ENCODE data around the gene SNCB.
A peak's percentile ranks its signal among the peaks of the same experiment; 100 is the strongest.
"Not testable (repeated sequence)": the region's sequence is repeated elsewhere in the genome, so short reads cannot be mapped to it uniquely, and the experiment has no call there.

SNCB gene

DNA sequence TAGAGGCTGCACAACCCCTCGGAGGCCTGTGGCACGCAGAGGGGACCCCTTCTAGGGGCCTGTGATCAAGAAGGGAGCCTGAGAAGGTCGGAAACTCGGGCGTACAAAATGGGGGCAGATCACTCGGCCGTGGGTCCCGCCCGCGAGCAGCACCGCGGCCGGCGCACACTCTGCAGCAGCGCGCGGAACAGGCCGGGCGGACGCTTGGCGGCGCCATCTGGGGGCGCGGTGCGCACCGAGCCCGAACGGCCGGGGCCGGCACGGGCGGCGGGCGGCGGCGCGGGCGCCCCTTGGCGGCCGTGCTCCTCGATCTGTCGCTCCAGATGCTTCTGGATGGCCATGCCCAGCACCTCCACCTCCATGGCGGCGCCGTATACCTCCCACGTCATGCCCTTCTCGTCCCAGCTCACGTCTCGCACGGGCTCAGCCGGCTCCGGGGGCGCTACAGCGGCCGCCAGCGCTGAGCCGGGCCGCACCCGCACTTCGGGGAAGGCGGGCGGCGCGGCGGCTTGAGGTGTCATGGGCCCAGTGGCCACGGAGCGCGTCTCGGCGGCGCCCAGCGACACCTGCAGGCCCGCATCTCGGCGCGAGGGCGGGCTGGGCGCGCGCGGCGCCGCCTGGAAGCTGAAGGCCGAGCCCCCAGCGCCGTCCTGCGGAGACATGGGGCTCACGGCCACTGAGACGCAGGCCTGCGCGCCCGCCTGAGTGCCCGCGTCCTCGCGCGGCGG, 33.5 kb downstream of the SNCB start:
- DNase-seq = no peak

DNA sequence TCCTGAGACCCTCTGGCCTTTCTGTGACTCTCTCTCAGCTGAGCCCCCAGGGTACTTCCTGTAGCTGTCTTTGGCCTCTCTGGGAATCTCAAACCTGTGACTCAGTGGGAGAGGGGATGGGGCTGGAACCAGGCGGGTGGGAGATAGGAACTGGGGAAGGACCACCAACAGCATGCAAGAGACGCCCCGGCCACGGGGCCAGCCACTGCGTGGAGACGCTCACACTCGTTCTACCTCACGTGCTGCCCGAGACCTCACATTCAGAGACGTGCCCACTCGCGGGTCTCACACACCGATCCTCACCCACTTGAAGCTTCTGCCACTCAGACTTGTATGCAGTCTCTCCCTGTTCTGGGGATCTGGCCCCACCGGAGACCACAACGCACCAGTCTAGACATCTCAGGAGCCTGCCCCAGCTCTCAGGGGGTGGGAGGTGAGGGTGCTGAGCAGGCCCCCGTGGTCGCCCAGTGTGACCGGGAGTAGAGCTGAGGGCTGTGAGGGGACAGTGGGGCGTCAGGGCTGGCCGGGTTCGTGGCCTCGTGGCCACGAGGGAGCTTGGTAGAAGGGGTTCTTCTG, 34.2 kb downstream of the SNCB start:
- no peak for DNase-seq

DNA sequence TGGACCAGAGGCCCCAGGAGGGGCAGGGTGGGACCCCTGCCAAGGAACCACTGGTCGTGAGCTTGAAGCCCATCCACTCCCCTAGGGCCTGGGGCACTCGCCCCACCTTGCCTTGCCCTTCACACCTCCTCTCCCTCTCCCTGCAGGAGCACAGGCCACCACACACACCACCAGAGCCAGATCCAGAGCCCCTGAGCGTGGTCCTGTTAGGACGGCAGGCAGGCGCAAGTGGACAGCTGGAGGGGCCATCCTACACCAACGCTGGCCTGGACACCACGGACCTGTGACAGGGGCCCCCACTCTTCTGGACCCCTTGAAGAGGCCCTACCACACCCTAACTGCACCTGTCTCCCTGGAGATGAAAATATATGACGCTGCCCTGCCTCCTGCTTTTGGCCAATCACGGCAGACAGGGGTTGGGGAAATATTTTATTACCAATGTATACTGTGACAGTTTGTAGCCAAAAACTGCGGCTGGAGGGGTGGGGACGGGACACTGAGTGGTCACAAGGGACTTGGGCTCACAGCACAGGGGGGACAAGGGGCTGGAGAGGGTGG, 34.9 kb downstream of the SNCB start:
- DNase-seq = no peak

DNA sequence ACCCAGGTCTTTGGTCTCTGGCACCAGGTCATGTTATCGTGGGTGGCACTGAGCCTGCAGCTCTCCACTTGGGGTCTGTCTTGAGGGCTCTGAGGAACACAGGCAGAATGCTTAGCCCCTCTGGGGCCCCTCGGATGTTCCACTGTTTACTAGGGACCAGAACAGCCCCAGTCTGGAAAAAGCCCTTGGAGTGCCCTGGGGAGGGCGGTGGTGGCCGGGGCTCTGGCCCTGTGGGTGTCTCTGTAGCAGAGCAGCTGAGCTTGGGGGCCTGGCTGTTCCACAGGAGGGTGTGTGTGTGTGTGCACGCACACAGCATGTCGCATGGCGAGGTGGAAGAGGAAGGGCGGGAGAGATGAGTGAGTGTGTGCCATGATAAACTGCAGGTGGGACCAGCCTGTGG, 35.8 kb downstream of the SNCB start:
- DNase-seq = no peak

DNA sequence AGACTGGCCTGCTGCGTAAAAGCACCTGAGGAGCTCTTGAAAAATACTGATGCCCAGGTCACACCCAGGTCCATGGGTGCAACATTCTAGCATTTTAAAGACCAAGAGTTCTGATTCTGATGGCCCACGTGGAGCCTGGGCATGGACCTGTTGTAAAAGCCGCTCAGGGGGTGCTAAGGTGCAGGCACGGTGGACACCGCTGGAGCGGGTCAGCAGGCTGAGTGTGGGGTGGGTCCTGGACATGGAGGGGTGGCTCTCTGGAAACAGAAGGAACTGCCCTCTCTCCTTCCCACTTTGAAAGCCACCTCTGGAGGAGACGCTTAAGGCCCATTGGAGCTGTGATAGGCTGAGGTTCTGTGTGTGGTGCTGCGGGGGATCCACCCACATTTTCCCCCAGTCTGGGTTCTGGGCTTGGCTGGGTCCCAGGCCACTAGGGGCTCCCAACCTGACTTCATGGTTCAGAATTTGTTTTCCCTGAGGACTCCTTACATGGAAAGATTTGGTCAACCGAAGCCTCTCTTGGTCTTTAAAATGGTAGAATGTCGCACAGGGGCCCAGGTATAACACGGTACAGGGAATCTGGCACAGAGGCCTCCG, 37.0 kb downstream of the SNCB start:
- no peak for DNase-seq

DNA sequence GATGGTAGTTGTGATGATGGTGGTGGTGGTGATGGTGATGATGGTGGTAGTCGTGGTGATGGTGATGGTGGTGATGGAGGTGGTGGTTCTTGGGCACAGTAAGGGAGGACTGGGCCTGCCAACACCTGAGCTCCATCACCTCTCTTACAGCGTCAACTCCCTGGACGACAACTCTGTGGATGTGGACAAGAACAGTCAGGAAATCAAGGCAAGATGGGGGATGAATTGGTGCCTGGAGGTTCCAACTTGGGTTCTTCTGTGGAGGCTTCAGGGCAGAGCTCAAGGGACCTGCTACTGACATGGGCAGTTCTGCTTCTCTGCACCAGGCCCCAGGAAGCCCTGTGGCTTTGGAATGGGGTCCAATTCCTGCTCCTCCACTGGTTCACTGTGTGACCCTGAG, 37.8 kb downstream of the SNCB start:
- DNase-seq = no peak

DNA sequence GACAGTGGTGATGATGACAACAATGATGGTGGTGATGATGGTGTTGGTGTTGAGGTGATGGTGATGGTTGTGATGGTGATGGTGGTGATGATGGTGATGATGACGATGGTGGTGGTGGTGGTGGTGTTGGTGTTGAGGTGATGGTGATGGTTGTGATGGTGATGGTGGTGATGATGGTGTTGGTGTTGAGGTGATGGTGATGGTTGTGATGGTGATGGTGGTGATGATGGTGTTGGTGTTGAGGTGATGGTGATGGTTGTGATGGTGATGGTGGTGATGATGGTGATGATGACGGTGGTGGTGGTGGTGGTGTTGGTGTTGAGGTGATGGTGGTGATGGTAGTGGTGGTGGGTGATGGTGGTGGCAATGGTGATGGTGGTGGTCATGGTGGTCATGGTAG, 38.7 kb downstream of the SNCB start:
- DNase-seq = not testable (repeated sequence)

DNA sequence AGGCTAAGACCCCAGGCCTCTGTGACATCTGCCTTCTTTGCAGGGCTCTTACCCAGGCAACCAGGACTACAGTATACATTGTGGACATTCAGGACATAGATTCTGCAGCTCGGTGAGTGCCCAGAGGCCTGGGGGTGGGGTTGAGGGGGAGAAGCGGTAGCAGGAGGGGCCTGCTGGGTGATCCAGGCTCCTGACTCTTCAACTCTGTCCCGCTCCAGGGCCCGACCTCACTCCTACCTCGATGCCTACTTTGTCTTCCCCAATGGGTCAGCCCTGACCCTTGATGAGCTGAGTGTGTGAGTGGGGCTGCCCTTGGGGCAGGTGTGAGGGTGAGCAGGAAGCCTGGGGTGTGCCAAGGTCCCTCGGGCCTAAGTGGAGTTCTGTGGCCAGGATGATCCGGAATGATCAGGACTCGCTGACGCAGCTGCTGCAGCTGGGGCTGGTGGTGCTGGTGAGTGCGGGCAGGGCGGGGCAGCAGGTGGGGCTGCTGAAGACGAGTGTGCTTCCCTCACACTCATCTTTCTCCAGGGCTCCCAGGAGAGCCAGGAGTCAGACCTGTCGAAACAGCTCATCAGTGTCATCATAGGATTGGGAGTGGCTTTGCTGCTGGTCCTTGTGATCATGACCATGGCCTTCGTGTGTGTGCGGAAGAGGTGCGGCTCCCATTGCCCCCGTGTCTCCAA, 40.2 kb downstream of the SNCB start:
- no peak for DNase-seq

DNA sequence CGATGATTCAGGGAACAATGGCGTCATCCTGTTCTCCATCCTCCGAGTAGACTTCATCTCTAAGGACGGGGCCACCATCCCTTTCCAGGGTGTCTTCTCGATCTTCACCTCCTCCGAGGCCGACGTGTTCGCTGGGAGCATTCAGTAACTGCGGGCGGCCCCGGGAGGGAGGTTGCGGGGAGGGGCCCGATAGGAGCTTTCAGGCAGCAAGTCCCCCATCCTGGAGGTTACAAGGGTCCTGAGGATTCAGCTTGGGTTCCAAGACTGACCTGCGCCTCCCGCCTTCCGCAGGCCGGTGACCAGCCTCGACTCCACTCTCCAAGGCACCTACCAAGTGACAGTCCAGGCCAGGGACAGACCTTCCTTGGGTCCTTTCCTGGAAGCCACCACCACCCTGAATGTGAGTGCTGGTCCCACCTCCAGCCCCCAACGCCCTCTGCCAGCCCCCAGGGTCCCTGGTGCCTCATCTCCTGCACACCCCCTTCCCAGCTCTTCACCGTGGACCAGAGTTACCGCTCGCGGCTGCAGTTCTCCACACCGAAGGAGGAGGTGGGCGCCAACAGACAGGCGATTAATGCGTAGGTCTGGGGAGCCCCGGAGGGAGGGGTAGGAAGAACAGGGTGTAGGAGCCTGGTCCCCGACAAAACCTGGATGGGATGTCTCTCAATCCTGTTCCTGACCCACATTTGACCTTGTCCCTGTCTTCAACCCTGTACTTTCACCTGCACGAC, 41.1 kb downstream of the SNCB start:
- no peak for DNase-seq

DNA sequence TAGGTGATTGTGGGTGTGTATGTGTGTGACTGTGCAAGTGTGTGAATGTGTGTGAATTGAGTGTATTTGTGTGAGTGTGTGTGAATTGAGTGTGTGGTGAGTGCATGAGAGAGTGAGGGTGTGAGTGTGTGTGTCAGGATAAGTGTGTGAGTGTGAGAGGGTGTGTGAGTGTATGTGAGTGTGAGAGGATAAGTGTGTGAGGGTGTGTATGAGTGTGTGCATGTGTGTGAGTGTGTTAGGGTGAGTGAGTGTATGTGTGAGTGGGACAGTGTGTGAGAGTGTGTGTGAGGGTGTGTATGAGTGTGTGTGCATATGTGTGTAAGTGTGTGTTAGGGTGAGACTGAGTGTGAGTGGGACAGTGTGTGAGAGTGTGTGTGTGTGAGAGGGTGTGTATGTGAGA, 42.0 kb downstream of the SNCB start:
- no peak for DNase-seq

DNA sequence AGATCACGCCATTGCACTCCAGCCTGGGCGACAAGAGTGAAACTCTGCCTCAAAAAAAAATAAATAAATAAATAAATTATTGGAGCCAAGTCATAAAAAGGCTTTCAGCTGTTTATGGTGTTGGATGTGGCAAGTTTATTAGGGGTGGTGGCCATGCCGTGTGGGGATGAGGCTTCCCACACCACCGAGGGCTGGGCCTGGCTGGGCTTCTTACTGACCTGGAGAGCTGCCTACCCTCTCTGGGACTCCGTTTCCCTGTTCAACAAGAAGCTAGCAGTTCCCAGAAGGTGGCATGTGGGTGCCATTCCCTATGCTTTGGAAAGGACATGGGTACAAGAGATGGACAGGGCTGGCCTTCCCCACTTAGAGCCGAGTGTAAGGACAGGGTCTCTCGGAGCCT, 42.9 kb downstream of the SNCB start:
- no peak for DNase-seq

DNA sequence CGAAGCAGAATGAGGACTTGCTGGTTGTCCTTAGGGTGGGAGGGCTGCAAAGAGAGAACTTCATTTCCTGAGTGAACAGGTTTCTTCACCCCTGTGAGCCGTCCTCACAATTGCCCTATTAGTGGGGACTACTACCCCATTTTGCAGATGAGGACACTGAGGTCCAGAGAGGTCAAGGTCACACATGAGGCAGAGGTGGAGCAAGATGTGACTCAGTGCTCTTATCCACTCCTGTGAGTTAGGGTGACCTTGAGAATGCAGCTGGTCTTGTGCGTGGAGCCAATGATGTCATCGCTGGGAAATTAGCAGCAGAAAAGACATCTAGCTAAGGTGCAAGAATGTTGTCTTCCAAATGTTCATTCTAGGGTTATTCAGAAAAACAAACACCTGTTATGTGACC, 47.3 kb downstream of the SNCB start:
- no peak for DNase-seq

DNA sequence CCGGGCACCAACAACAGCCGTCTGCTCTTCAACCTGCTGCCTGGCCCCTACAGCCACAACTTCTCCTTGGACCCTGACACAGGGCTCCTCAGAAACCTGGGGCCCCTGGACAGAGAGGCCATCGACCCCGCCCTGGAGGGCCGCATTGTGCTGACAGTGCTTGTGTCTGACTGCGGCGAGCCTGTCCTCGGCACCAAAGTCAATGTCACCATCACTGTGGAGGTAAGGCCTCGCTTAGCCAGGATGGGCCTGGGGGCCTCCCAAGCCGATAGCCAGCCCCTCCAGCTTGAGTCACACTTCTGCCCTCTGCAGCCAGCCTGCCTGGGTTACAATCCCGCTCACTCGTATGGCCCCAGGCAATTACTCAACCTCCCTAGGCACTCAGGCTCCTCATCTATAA, 49.0 kb downstream of the SNCB start:
- no peak for DNase-seq

DNA sequence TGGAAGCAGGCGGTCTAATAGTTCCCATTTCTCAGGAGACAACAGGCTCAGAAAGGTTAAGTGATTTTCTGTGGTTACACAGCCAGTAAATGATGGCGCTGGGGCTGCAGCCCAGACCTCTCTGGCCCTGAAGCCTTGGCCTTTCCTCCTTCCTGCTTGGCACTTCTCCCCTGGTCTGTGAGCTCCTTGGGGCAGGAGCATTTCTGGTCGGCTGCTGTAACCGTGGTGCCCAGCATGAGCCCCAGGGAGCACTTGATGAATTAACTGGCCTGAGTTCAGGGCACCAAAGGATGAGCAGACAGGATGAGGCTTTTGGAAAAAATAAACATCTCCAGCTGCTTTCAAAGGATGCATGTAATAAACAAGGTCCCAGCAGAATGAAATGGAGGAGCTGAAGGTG, 51.0 kb downstream of the SNCB start:
- DNase-seq = no peak

DNA sequence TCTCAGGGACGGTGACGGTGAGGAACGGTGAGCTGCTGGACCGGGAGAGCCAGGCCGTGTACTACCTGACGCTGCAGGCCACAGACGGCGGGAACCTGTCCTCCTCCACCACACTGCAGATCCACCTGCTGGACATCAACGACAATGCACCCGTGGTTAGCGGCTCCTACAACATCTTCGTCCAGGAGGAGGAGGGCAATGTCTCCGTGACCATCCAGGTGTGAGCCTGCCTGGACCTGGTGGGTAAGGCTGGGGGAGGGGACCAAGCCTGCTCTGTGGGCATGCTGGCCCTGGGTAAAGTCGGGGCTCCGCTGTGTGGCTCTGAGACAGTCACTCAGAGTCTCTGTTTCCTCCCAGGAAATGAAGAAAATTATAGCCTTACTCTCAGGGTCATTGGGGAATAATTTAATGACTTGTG, 51.9 kb downstream of the SNCB start:
- DNase-seq = no peak

DNA sequence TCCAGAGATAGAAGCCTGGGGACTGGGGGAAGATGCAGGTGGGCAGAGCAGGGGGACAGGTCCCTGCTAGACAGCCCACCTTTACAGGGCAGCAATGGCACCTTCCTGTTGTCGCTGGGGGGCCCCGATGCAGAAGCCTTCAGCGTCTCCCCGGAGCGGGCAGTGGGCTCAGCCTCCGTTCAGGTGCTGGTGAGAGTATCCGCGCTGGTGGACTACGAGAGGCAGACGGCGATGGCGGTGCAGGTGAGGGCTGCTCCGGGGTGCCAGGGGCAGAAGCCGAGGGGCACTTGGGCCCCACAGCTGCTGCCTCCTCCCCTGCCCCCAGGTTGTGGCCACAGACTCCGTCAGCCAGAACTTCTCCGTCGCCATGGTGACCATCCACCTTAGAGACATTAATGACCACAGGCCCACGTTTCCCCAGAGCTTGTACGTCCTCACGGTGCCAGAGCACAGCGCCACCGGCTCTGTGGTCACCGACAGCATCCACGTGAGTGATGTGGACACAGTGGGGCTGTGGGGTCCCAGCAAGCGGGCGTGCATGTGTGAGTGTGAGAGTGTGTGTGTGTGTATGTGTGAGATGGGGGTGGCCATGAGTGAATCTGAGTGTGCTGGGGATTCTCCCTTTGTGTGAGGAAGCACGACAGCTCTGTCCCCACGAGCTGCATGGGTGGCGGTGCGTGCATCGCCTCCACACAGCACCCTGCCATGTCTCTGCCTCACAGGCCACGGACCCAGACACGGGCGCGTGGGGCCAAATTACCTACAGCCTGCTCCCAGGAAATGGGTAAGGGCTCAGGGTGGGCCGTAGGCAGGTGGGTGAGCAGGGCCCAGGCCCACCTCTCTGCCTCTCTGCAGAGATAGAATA, 52.8 kb downstream of the SNCB start:
- DNase-seq = no peak

DNA sequence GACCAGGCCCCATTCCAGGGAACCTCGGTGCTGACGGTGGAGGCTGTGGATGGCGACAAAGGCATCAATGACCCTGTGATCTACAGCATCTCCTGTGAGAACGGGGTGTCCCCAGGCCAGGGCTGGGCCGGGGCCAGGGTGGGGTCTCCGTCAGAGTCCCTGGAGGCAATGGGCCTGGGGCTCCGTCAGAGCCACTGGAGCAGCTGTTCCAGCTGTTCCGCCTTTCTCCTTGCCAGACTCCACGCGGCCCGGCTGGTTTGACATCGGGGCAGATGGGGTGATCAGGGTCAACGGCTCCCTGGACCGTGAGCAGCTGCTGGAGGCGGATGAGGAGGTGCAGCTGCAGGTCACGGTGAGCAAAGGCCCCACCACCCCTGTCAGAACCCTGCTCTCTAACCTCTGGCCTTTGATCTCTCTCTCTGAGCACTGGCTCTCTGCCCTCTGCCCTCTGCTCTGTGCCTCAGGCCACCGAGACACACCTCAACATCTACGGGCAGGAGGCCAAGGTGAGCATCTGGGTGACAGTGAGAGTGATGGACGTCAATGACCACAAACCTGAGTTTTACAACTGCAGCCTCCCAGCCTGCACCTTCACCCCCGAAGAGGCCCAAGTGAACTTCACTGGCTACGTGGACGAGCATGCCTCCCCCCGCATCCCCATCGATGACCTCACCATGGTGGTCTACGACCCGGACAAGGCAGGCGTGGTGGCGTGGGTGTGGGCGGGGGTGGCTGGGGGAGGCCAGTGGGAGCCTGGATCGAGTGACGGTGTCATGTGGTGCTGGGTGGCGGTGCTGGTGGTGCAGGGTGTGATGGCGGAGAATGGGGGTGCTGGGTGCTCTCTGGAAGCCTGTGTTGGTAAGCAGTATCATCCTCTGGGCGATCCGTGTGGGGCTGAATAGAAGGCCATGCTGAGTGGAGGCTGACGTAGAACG, 54.6 kb downstream of the SNCB start:
- DNase-seq = no peak

DNA sequence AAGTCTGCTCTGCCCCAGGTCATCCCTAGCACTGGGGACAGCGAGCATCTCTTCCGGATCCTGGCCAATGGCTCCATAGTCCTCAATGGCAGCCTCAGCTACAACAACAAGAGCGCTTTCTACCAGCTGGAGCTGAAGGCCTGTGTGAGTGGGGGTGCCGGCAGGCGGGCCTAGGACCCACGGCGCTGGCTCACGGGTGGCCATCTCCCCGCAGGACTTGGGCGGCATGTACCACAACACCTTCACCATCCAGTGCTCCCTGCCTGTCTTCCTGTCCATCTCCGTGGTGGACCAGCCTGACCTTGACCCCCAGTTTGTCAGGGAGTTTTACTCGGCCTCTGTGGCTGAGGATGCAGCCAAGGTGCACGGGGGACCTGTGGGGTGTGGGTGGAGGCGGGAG, 55.3 kb downstream of the SNCB start:
- DNase-seq = no peak

DNA sequence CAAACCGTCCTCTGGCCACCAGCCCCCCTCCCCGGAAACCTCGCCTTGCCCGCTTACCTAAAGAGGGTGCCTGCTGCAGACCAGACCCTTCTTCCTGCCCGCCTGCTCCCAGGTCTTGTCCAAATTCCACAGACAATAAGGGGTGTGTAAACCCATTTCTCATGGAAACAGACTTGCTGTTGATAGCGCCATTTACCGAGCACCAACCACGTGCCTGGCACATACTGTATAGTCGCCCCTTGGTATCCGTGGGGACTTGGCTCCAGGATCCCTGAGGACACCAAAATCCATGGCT, 56.1 kb downstream of the SNCB start:
- DNase-seq = no peak

DNA sequence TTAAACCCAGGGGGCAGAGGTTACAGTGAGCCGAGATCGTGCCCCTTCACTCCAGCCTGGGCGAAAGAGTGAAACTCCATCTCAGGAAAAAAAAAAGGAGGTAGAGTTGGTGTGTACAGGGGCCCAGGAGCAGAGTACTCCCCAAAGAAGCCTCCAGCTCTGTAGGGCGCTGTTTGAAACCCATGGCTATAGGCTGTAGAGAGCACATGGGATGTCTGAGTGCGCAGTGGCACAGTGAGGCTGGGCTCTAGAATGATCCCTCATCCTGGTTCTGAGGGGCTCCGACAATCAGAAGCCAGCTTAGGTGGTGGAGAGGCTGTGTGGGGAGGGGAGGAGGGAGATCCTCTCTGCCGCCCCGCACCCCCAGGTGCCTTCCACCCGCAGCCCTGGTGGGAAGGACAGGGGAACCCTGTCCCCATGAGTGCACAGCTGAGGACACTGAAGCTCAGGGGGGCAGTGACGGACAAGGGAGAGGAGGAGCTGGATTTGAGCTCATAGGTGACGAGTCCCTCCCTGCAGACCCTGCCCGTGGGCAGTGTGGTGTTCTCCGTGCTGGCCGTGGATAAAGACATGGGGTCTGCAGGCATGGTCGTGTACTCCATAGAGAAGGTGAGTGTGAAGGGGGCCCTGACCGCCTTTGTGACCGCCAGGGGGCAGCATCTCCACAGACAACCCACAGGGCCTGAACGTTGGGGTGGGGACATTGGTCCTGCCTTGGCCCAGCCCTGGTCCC, 56.6 kb downstream of the SNCB start:
- DNase-seq = peak; percentile 62
